HG03039 (cell line): ENCODE data around the gene CHD3.
A peak's percentile ranks its signal among the peaks of the same experiment; 100 is the strongest.
"Not testable (repeated sequence)": the region's sequence is repeated elsewhere in the genome, so short reads cannot be mapped to it uniquely, and the experiment has no call there.

Experiments used
- ATAC-seq: cut with Tn5 transposase; IDR thresholded peaks from one replicate; pipeline ENCODE4 v1.9.1; 2021; ENCODE audit warnings: mild to moderate bottlenecking, moderate library complexity; ENCODE audit not compliant: unreplicated experiment

The CHD3 gene

DNA sequence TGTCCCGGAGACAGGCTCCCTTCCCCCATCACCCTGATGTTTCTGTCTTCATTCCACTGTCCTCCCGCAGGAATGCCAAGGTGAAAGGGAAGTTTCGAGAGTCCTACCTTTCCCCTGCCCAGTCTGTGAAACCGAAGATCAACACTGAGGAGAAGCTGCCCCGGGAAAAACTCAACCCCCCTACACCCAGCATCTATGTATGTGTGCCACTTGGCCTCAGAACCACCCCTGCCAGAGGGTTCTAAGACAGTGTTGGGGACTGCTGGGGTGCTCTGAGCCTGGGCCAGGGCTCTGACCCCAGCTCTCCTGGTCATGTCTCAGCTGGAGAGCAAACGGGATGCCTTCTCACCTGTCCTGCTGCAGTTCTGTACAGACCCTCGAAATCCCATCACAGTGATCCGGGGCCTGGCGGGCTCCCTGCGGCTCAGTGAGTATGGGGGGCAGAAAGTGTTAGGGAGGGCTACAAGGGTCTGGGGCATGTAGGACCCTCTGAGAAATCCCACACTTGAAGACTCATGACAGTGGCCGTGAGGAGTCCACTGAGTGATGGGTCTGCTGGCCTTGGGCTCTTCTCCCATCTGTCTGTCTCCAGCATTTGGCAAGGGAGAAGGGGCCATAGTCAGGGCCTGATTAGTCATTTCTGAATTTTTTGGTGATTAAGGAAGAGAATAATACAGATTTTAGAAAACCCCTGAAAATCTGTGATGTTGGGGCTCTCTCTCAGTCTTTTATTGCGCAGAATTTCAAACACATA lies 38.7 kb upstream of the CHD3 start:
- ATAC-seq = no peak

DNA sequence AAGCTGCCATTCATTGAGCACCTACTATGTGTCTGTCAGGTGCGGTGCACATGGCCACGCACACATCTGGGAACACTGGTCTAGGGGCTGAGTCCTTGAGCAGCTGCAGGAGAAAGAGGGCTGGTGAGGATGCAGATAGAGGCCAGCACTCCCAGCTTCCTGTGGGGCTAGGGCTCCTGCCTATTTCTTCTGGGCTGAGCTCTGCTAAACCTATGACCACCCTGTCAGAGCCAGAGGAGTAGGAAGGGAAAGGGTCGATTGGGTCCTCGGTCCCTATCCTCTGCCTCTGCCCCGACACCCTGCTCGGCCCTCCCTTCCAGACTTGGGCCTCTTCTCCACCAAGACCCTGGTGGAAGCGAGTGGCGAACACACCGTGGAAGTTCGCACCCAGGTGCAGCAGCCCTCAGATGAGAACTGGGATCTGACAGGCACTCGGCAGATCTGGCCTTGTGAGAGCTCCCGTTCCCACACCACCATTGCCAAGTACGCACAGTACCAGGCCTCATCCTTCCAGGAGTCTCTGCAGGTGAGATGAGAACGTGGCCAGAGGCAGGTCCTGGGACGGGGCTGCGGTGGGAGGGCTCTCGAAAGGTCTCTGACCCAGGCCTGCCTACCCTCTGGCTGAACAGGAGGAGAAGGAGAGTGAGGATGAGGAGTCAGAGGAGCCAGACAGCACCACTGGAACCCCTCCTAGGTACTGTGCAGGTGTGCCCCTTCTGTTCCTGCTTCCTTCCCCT lies 37.7 kb upstream of the CHD3 start:
- ATAC-seq = no peak

DNA sequence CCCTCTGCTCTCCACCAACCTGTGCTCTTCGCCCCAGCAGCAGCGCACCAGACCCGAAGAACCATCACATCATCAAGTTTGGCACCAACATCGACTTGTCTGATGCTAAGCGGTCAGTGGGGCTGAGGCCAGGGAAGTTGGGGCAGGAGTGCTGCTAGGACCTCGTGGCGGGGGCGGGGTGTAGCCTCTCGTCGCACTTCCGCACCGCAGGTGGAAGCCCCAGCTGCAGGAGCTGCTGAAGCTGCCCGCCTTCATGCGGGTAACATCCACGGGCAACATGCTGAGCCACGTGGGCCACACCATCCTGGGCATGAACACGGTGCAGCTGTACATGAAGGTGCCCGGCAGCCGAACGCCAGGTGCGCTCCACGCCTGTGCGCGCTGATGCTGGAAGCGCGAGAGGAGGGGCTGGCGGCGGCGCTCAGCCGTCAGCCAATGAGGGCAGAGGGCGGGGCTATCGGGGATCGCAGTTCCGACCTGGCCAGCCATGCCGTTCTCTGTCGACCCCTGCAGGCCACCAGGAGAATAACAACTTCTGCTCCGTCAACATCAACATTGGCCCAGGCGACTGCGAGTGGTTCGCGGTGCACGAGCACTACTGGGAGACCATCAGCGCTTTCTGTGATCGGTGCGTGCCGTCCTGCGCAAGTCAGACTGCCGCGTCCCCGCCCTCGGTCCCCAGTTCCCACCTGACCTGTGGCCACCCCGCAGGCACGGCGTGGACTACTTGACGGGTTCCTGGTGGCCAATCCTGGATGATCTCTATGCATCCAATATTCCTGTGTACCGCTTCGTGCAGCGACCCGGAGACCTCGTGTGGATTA lies 36.9 kb upstream of the CHD3 start:
- ATAC-seq = peak; percentile 63

DNA sequence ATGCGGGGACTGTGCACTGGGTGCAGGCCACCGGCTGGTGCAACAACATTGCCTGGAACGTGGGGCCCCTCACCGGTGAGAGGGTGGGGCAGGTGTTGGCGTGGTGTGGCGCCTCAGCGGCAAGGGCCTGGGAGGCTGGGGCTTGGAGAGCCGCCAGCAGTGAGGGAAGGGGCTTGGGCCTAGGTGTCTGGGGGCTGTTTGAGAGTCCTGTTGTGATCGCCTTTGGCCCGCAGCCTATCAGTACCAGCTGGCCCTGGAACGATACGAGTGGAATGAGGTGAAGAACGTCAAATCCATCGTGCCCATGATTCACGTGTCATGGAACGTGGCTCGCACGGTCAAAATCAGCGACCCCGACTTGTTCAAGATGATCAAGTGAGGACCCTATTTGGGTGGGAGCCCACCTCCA lies 36.3 kb upstream of the CHD3 start:
- no peak for ATAC-seq

GRCh38 chr17:7852919-7853690 lies 35.5 kb upstream of the CHD3 start:
- ATAC-seq = no peak

- ATAC-seq = no peak
Observed at GRCh38 chr17:7853691-7854038, 34.9 kb upstream of the CHD3 start.

- ATAC-seq = no peak
Observed at GRCh38 chr17:7854078-7854777, 34.4 kb upstream of the CHD3 start.

DNA sequence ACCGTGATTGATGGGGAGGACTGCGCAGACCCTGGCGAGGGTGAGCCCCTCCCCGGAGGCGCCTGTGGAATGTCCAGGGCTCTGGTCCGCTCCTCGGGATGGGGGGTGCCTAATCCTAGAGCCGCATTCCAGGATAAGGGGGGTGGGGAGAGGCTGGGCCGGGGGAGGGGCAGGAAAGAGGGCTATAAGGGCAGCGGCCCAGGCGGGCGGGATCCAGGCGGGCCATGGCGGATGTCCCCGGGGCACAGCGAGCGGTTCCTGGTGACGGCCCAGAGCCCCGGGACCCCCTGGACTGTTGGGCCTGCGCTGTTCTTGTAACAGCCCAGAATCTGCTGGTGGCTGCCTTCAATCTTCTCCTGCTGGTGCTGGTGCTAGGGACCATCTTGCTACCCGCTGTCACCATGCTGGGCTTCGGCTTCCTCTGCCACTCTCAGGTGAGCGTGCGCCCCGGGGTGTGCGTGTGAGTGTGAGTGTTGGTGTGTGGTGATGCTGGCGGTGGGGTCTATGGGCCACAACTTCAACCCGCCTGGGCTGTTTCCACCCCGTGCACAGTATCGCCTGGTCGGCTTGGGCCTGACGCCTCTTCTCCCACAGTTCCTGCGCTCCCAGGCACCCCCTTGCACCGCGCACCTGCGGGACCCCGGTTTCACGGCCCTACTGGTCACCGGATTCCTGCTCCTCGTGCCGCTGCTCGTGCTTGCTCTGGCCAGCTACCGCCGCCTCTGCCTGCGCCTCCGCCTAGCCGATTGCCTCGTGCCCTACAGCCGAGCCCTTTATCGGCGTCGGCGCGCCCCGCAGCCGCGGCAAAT lies 33.5 kb upstream of the CHD3 start, which contains the start of gene TMEM88:
Gene TMEM88 (plus strand): TSS at position 216 of the 809 bp plus-strand sequence. CDS start 9 bp downstream, at position 225.
- ATAC-seq = no peak

- no peak for ATAC-seq
Observed at GRCh38 chr17:7855660-7856010, 33.0 kb upstream of the CHD3 start.

GRCh38 chr17:7856011-7856810 lies 32.4 kb upstream of the CHD3 start:
- no peak for ATAC-seq

DNA sequence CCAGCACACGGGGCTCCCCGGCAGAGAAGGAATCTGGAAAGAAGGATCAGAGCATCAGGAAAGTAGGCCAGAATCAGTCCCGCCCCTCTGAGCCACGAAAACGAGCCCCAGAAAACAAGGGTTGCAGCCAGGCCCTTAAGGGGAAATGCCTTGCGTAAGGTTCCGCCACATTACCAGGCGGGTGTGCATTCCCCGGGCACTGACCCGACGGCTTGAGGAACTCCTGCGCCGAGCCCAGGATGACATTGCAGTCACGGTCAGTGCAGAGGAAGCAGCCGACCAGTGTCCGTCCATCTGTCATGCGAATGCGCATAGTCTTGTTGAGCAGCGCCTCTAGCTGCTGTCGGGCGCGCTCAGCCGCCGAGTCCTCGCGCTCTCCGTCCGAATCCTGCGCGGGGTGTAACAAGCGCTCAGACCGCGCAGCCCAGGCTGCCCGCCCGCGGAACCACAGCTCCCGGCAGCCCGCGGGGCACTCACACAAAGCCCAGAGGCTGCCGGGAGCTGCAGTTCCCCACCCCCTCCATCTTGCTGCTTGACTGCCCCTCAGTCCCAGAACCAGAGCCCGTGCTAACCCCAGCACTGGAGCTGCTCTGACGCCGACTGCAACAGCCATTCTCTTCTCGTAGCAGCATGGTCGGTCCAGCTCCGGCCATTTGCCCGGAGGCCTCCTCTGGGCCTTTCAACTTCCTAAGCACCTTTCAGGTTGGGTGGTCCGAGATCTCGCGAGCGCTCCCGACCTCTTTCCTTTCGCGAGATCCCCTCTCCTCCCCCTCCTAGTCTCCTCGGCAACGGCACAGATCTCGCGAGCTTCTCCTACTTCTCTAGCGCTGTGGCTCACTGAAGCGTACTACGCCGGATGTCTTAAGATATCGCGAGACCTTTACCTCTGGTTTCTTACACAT lies 31.5 kb upstream of the CHD3 start, which contains the start of gene NAA38:
Gene NAA38 (minus strand): TSS at position 749 of the 902 bp plus-strand sequence. CDS start 96 bp downstream, at position 653.
- peak; percentile 57 for ATAC-seq

DNA sequence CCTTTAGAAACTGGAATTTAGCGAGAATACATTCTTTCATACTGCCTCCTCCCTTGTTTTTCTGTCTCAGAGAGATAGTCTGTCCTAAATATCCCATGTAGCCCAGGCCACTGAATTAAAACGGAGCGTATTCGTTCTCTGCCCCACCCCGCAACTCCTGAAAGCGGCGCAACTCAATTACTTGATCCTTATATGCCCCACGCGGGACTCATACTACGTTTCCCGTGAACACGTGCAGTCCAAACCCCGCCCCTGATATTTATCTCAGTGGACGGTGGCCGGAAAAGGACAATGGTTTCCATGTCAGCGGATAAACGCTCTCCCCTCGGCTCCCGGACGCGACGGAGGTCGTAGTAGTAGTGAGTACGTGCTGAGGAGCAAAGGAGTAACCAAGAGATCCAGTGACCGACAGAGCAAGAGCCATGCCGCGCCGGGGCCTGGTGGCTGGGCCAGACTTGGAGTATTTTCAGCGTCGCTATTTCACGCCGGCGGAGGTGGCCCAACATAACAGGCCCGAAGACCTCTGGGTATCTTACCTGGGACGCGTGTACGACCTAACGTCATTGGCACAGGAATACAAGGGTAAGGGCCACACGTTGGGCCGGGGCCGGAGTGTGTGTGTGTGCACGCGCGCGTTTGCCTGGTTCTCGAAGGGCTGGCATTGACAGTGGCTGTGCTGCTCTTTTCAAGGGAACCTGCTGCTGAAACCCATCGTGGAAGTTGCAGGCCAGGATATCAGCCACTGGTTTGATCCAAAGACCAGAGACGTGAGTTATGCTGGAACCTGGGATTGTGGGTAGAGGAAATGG lies 30.7 kb upstream of the CHD3 start, which contains the start of gene CYB5D1:
Gene CYB5D1 (plus strand): TSS at position 291 of the 809 bp plus-strand sequence. CDS start 132 bp downstream, at position 423.
- peak; percentile 32 for ATAC-seq

GRCh38 chr17:7858522-7858810 lies 30.1 kb upstream of the CHD3 start:
- no peak for ATAC-seq

GRCh38 chr17:7859028-7859427 lies 29.6 kb upstream of the CHD3 start:
- no peak for ATAC-seq

GRCh38 chr17:7862692-7863437 lies 25.7 kb upstream of the CHD3 start:
- no peak for ATAC-seq

GRCh38 chr17:7864384-7864783 lies 24.2 kb upstream of the CHD3 start:
- ATAC-seq = not testable (repeated sequence)
